ENCODE measurements around the gene DENND1B. TPM values are rescaled to one million over a fixed set of nuclear protein-coding genes. Genes with fewer than 3 reads are reported as not detected.

DENND1B gene
- total and polyA plus RNA-seq, 9 of the 15 experiments (the other 6 are each of a cell fraction or from before 2014, with no cell fraction given), result 2.1 to 12.1 (median 7.5) TPM

DNA sequence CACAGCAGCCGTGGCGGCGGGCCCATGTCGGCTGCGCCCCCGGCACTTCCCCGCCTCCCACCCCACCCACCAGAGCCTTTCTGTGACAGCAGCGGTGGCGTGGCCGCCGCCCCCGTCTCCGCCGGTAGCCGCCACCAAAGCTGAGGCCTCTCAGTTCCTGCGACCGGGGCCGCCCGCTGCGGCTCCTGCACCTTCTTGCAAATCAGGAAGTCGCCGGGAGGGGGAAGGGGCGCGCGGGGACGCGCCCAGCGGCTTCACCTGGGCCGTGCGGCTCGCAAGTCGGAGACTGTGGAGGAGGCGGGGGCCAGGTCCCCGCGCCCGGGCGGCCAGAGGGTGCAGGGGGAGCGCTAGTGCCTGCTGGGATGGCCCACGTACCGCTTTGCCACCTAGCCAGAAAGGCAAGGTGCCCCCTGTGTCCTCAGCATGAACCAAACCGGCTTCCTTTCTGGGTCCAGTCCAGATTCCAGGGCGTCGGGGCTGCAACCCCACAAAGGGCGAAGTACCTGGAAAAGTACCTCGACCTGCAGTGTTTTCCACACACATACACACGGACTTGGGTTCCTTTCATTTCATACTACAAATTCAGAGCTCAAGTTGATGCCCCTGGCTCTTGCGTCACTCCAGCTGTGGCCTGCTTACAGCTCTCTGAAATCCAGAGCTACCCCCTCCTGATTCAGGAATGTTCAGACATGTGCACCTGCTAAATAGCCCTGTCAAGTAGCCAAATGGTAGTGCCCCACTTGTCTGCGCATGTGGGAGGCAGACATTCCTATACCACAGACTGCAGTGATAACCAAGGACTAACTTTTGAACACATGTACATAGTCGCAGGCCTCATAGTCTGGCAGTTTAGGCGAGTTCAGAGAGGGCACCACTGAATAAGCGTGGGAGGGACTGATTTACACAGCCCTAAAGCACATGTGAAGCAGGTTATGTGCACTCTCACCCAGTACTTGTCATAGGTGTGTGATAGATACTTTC lies at the start of gene DENND1B (continued):
- TF ChIP-seq IRF9 (tag; IDR thresholded peaks at IDR 0.05), result no peak; the same call in 1 of the 2 replicates
- no peak for TF ChIP-seq STAG1 (CRISPR knock-in tag; IDR thresholded peaks at IDR 0.05; ENCODE audit: borderline replicate concordance)
- no peak for TF ChIP-seq MCM2 (IDR thresholded peaks at IDR 0.05; ENCODE audit: low read depth)
- peak; percentile 38 for TF ChIP-seq RBBP5 (IDR thresholded peaks at IDR 0.05; ENCODE audit: borderline replicate concordance, insufficient read depth, low read length, poor library complexity, severe bottlenecking)
- TF ChIP-seq ZNF830 (CRISPR knock-in tag; IDR thresholded peaks at IDR 0.05), result no peak
- TF ChIP-seq PTBP1 (IDR thresholded peaks at IDR 0.05; ENCODE audit: low read depth, low read length), result no peak
- no peak for TF ChIP-seq MAFF (IDR thresholded peaks at IDR 0.05; ENCODE audit: low read length)
- TF ChIP-seq SMARCC2 (IDR thresholded peaks at IDR 0.05; ENCODE audit: low read depth), result no peak
- TF ChIP-seq SP1 (CRISPR knock-in tag; IDR thresholded peaks at IDR 0.05), result no peak
- no peak; the same call in 1 of the 2 replicates for TF ChIP-seq NR1H2 (CRISPR knock-in tag; IDR thresholded peaks at IDR 0.05)
- TF ChIP-seq TCF7L2 (IDR thresholded peaks at IDR 0.05; ENCODE audit: low read depth, low read length), result no peak
- TF ChIP-seq BDP1 (IDR thresholded peaks at IDR 0.05; ENCODE audit: insufficient read depth, insufficient read length), result no peak
- TF ChIP-seq HDAC2 (IDR thresholded peaks at IDR 0.05), result no peak
- TF ChIP-seq ATF2 (CRISPR knock-in tag; IDR thresholded peaks at IDR 0.05), result no peak
- no peak for TF ChIP-seq ZNF507 (tag; conservative IDR thresholded peaks at IDR 0.05)
- no peak for TF ChIP-seq SREBF1 (IDR thresholded peaks at IDR 0.05; ENCODE audit: borderline replicate concordance, low read depth, low read length)
- TF ChIP-seq THRAP3 (IDR thresholded peaks at IDR 0.05; ENCODE audit: borderline replicate concordance), result no peak
- peak in 1 of 2 experiments; percentile 46; a peak in 1 of 4 replicates for TF ChIP-seq TBL1XR1 (IDR thresholded peaks at IDR 0.05; ENCODE audit: low read length in 2 of 2)
- TF ChIP-seq ATF7 (IDR thresholded peaks at IDR 0.05), result peak; percentile 9; the same call in 1 of the 2 replicates
- no peak for TF ChIP-seq ZNF140 (CRISPR knock-in tag; IDR thresholded peaks at IDR 0.05)
- peak; percentile 6; the same call in 1 of the 2 replicates for TF ChIP-seq ZNF79 (CRISPR knock-in tag; IDR thresholded peaks at IDR 0.05; ENCODE audit: low read depth)
- TF ChIP-seq MECOM (CRISPR knock-in tag; IDR thresholded peaks at IDR 0.05), result no peak
- peak; percentile 57; the same call in 1 of the 2 replicates for TF ChIP-seq ZNF76 (CRISPR knock-in tag; IDR thresholded peaks at IDR 0.05; ENCODE audit: borderline replicate concordance)
- TF ChIP-seq ELF1 (tag; IDR thresholded peaks at IDR 0.05), result peak; percentile 88
- TF ChIP-seq HOMEZ (CRISPR knock-in tag; IDR thresholded peaks at IDR 0.05), result no peak
- TF ChIP-seq ILK (tag; IDR thresholded peaks at IDR 0.05; ENCODE audit: borderline replicate concordance, low read depth), result no peak
